Duodenal mucosa (tissue), 2 donors: Measurements from ENCODE around the gene TIGAR.

Experiments
- H3K27ac ChIP-seq: one replicate; pipeline ENCODE4 v1.7.0; 2013; ENCODE audit warnings: low read depth, low read length
- H3K27me3 ChIP-seq, 2 donors: one replicate each; pipeline ENCODE4 v1.7.0; 2013; ENCODE audit warnings: low read length in 2 of 2, control low read depth in 1 of 2; ENCODE audit not compliant: insufficient read depth in 2 of 2, control insufficient read depth in 1 of 2
- H3K36me3 ChIP-seq, 2 donors: one replicate each; pipeline ENCODE4 v1.7.0; 2013; ENCODE audit warnings: low read length in 2 of 2, control low read depth in 1 of 2; ENCODE audit not compliant: insufficient read depth in 2 of 2, control insufficient read depth in 1 of 2
- H3K4me1 ChIP-seq, 2 donors: one replicate each; pipeline ENCODE4 v1.7.0; 2013; ENCODE audit warnings: low read length in 2 of 2, control low read depth in 1 of 2; ENCODE audit not compliant: insufficient read depth in 2 of 2, control insufficient read depth in 1 of 2
- H3K4me3 ChIP-seq, 2 donors: one replicate each; pipeline ENCODE4 v1.7.0; 2013; ENCODE audit warnings: low read length in 2 of 2, low read depth in 1 of 2
- H3K9ac ChIP-seq, 2 donors: one replicate each; pipeline ENCODE4 v1.7.0; 2013; ENCODE audit warnings: low read length in 2 of 2, low read depth in 1 of 2
- H3K9me3 ChIP-seq, 2 donors: one replicate each; pipeline ENCODE4 v1.7.0; 2013; ENCODE audit warnings: low read length in 2 of 2, control low read depth in 1 of 2; ENCODE audit not compliant: control insufficient read depth in 1 of 2

TIGAR gene

GRCh38 chr12:4392223-4392742, 71.3 kb downstream of the TIGAR start:
- Histone ChIP-seq H3K27ac (no peak overlapping the region), H3K4me1 (no peaks in the 10 kb centered on the region), H3K4me3 (no peak overlapping the region)

DNA sequence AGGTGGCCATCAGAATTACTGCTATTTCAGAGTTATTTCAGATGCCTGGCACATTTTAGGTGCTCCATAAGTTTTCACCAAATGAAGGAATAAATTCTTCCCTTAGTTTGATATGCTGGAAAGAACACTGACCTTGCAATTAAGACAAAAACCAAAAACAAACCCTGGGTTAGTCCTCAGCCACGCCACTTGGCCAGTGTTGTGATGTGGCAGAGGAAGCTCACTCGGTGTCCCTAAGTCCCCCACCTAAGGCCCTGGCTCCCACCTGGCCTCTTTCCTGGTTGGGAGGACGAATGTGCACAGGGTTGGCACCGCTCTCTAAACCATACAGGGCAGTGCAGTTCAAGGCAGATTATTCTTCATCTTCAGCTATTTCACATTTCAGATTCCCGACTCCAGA, 72.2 kb downstream of the TIGAR start:
- no peaks in the 10 kb centered on the region for H3K36me3 ChIP-seq
- H3K27ac ChIP-seq = no peak overlapping the region
- no peak overlapping the region for H3K4me3 ChIP-seq
- H3K9me3 ChIP-seq = no peaks in the 10 kb centered on the region
- peaks cover 0 to 2% of the 10 kb centered on the region in 2 donors for H3K27me3 ChIP-seq
- no peak overlapping the region for H3K9ac ChIP-seq
- H3K4me1 ChIP-seq = no peaks in the 10 kb centered on the region

More at GRCh38 chr12:4392223-4392742, 71.3 kb downstream of the TIGAR start:
- Histone ChIP-seq H3K9ac (no peak overlapping the region), H3K36me3 (no peaks in the 10 kb centered on the region), H3K27me3 (peaks cover 0 to 2% of the 10 kb centered on the region in 2 donors), H3K9me3 (no peaks in the 10 kb centered on the region)

GRCh38 chr12:4395818-4396217, 74.8 kb downstream of the TIGAR start:
- Histone ChIP-seq H3K4me1 (no peaks in the 10 kb centered on the region), H3K4me3 (no peak overlapping the region), H3K27ac (no peak overlapping the region), H3K9me3 (no peaks in the 10 kb centered on the region), H3K36me3 (no peaks in the 10 kb centered on the region), H3K27me3 (no peaks in the 10 kb centered on the region), H3K9ac (no peak overlapping the region)

- H3K9me3 ChIP-seq = no peaks in the 10 kb centered on the region
These were observed 80.1 kb downstream of the TIGAR start for GRCh38 chr12:4401117-4401516.

GRCh38 chr12:4402996-4403395, 82.0 kb downstream of the TIGAR start:
- H3K27ac ChIP-seq = no peak overlapping the region
- no peak overlapping the region for H3K4me3 ChIP-seq
- no peaks in the 10 kb centered on the region for H3K36me3 ChIP-seq
- no peaks in the 10 kb centered on the region for H3K9me3 ChIP-seq
- no peaks in the 10 kb centered on the region for H3K4me1 ChIP-seq
- H3K27me3 ChIP-seq = no peaks in the 10 kb centered on the region
- H3K9ac ChIP-seq = no peak overlapping the region

More at GRCh38 chr12:4401117-4401516, 80.1 kb downstream of the TIGAR start:
- Histone ChIP-seq H3K36me3 (no peaks in the 10 kb centered on the region), H3K4me1 (no peaks in the 10 kb centered on the region), H3K4me3 (no peak overlapping the region), H3K27ac (no peak overlapping the region), H3K27me3 (no peaks in the 10 kb centered on the region), H3K9ac (no peak overlapping the region)
